Stimulated activated CD4-positive, alpha-beta T cell treated with anti-CD3 and anti-CD28 coated beads, TNF-alpha, amount 100 ng/mL, for 1 hour (primary cell): Measurements from ENCODE around the gene TBC1D22B.
A peak's percentile ranks its signal among the peaks of the same experiment; 100 is the strongest.

Source experiments
- DNase-seq, 3 donors: peaks; one replicate each; pipeline ENCODE4 v3.0.0-alpha.2; 2020; ENCODE audit warnings: low read depth in 3 of 3, low spot score in 1 of 3

The TBC1D22B gene

DNA sequence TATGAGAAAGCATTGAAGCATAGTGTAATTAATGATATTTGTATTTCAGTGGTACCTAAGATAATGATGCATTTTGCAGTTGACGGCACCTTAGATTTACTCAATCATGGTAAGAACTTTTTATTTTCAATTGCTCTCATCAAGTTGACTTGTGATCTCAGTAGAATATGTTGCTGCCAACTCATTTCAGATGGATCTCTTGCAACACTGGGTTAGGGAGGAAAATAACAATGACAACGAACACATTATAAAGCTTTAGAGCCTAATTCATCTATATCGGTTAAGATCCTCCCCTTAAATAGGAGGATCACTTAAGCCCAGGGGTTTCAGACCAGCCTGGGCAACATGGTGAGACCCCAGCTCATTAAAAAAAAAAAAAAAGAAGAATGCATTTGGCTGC, 18.0 kb upstream of the TBC1D22B start:
- no peak for DNase-seq

DNA sequence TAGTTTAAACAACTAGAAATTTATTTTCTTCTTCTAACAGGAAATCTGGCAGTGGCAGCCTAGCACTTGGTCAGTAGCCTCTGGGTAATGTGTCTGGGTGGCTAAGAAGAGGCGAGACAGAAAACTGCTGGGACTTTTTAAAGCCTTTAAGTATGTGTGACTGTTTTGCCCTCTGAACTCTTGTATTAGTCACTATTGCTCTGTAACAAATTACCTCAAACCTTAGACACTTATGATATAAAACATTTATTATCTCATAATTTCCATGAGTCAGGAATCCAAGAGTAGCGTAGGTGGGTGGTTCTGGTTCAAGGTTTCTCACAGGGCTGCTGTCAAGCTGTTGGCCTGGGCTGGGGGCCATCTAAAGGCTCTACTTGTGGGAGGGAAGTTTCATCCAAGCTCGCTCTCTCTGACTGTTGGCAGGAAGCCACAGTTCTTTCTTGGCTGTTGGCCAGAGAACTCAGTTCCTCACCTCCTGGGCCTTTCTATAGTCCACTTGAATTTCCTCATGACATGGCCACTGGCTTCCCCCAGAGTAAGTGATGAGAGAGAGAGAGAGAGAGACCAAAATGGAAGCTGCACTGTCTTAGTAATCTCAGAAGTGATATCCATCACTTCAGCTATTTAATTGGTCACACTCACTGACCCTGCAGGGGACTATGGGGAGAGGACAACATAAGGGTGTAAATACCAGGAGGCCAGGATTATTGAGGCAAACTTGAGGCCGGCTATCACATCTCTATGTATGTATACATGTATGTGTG, 17.4 kb upstream of the TBC1D22B start:
- peak in 2 of 3 donors; percentile 26 to 60 for DNase-seq

DNA sequence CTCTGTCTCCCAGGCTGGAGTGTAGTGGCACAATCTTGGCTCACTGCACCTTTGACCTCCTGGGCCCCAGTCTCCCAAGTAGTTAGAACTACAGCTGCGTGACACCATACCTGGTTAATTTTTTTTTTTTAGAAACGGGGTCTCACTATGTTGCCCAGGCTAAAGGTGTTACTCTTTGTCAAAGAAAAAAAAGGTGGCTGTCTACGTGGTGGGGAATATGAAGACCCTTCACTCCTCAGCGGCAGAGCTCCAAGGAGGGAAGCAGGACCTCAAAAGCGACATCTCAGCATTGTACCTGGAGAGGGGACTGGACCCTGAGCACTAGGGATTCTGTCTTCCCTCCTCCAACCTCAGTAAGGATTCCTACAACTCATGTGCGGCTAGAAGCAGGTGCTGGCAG, 16.4 kb upstream of the TBC1D22B start:
- DNase-seq = no peak

DNA sequence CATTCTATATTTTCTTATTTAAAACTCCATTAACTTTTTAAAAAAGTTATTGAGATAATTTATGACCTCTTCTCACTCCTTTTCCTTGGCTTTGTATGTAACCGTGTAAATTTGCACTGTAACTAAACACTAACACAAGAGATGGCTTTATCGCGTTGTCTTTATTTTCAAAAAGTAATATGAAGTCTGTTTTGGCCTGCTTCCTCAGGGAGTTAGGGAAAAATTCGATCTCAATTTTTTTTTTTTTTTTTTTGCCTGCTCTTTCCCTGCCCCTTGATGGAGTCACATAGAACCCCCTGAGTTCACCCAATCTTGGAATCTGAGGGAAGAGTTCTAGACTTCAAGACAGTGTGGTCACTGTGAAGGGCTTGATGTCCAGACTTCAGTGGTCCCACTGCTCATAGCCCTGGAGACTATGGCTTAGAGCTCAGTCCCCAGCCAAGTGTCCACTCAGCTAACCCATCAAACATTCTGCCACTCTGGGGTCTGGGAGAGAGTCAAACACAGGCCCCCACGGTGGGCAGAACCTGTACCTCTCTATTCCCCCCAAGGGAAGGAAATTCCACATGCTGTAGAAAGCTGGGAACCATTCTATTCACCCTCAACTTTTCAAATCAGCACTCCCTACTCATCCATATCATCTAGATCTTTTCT, 15.7 kb upstream of the TBC1D22B start:
- DNase-seq = no peak

DNA sequence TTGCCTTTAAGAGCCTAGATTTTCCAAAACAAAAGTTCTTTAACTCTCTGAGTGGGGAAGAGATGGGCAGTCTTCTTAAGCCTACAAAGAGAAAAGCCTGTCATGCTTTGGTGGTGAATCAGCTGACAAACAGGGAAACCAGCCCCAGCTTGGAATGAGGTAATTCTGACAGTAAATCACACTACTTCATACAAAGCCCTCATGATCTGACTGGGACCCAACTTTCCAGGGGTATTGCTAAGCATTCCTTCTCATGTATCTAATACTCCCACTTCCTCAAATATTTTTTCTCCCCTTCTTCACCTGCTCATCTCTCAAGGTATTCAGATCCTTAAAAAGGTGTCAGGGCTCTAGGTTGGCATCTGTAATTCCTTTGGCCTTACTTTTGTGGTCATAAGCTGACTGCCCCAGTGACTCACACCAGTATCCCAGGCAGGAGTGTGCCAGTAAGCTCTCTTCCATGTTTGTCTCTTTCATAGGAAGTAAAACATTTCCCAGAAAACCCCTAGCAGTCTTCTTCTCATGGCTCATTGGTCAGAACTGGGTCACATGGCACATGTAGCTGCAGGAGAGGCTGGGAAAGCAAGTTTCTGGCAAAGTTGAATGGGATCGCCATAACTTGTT, 15.0 kb upstream of the TBC1D22B start:
- DNase-seq = no peak

DNA sequence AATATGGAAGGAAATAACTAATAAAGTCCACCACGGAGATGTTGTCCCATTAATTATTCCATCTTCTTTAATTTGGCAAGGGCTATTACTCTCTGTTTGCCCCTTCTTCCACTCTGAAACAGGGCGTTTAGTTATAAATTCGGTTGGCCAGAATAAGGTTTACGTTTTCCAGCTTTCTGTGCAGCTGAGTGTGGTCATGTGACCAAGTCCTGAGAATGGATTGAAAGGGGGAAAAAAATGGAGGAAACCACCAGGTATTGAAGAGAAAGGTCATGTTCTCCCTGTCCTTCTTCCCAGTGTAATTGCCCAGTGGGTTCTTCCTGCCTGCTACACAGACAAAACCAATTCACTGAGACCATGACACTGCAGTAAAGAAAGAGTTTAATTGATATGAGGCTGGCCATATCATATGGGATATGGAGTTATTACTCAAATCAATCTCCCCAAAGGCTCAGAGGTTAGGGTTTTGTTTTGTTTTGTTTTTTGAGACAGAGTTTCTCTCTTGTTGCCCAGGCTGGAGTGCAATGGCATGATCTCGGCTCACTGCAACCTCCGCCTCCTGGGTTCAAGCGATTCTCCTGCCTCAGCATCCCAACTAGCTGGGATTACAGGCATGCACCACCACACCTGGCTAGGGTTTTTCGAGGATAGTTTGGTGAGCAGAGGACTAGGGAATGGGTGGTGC, 14.3 kb upstream of the TBC1D22B start:
- DNase-seq = no peak

DNA sequence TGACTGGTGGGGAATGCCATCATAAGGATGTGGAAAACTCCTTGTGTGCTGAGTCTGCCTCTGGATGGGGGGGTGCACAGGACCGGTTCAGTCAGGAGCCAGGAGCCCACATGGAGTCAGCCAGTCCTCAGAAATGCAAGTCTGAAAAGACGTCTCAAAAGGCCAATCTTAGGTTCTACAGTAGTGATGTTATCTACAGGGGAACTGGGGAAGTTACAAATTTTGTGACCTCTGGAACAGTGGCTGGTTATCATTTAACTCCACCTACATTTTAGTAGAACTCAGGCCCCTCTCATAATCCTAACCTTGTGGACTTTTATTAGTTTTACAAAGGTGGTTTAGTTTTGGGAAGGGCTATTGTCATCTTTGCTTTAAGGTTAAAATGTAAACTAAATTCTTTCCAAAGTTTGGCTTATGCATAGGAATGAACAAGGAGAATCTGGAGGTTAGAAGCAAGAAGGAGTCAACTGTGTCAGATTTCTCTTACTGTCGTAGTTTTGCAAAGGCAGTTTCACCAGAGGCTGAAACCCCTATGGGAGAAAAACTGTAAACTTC, 13.7 kb upstream of the TBC1D22B start:
- no peak for DNase-seq

DNA sequence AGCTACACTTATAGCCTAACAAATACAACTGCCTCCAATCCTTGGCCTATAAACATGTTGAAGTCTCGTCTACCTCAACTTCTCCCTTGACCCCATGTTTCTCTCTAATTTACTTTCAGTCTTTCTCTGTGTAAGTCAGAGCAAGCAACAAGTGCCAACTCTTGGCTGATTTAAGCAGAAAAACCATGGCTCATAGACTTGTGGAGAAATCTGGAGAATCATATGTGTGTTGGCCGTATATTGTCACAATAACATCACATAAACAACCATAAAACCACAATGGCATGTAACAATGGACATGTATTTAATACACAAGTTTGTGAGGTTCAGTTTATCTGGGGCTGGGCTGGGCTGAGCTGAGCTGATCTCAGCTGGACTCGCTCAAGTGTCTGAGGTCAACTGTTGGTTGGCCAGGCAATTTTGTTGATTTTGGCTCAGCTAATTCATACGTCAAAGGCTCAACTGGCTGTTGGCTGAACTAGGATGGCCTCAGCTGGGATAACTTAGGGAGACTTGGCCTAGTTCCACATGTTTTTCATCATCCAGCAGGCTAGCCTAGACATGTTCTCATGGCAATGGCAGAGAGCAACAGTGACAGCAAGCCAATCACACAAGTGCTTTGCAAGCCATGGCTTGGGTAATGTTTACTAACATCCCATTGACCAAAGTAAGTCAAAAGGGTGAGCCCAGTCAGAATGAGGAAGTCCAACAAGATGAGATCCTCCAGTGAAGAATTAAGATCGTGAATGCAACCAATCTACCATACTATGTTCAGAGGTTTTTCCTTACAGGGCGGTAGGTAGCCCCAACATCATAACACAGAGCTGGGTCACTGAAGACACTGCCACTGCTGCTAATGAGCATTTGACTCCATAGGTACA, 12.9 kb upstream of the TBC1D22B start:
- no peak for DNase-seq

DNA sequence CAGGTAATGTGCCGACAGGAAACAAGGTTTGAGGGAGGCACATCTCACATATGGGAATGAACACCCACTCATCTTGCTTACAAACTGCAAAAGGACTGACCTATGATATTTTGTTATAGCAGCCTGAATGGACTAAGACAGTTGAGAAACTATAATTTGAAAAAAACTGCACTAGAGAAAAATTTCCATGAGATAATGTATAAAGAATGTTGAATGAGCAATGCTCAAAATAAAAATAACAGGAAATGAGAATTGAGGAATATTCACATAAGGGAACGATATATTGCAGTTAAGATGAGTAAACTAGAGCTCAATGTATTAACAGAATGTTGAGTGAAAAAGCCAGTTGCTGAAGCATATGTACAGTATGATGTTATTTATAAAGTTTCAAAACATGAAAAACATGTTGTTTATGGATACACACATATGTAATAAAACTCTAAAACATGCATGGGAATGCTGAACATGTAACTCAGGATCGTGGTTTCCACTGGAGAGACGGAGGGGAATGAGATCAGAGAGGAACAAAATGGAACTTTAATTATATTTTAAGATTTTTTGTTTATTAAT, 6.3 kb upstream of the TBC1D22B start:
- DNase-seq = no peak

DNA sequence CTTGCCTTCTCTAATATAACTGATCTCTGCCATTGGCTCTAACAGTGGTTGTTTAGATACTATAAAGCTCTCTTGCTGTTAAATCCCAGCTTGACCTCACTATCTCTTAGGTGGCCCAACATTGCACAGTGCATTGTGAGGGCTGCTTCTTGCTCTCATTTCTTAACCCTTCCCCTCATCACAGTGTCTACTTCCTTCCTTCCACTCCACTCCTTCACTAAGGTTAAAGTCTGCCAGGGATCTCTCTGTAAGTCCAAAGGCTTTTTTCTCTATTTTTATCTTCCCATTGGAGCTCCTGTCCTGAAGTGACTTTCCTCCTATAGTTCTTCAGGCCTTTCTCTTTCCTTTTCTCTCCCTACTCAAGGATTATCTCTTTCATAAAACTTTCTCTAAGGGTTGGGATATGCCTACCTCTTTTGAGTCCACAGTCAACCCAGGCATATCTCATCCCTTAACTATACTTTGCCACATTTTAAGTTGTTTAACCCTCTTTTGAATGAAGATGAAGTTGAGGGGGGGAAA, 4.0 kb upstream of the TBC1D22B start:
- no peak for DNase-seq

DNA sequence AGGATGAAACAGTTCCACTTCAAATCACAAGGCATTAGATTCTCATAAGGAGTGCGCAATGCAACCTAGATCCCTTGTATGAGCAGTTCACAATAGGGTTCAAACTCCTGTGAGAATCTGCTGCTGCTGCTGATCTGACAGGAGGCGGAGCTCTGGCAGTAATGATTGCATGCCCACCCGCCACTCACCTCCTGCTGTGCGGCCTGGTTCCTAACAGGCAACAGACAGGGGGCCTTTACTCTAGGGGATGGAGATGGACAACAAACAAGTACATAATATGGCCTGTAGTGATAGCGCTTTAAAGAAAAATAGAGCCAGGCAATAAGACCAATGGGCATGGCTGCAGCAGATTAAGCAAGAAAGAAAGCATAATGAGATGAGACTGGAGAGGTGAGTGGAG, 2.7 kb upstream of the TBC1D22B start:
- no peak for DNase-seq

DNA sequence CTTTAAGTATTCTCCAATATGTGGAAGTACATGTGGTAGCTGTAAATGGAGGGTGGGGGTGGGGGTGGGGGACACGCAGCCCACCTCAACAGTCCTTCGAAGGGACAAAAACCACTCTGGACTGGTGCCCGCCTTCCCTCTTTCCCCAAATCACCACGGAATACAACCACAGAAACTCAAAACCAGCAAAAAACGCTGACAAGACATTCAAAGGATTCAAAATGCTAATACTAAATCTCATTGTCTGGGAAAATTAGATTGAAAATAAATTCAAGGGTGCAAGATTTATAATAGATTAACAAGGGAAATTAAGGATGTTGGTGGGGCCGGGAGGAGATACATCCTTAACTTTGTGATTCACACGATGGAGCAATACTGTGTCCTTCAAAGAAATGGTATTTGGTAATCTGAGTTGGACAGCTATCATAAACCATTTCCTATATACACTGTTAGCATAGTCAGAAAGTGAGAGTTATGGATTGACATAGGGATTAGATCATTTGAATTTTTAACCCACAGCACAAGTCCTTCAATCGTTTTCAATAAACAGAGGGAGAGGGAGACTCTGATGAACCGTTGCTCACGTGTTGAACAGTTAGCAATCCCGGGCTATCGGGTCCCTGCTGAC, 766 bp upstream of the TBC1D22B start:
- no peak for DNase-seq

DNA sequence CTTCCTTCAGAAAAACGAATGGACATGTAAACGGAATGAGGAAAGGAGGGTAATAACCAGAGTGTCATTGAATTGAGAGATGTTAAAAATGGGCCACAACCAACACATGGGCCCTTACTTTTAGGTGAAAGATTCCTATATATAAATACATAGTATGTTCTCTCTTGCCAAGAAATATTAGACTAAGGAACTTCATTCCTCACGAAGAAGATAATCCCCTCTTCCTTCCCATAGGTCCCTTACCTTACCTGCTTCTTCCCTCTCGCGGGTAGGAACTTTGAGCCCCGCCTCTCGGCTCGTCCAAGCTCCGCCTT, 295 bp upstream of the TBC1D22B start:
- no peak for DNase-seq

DNA sequence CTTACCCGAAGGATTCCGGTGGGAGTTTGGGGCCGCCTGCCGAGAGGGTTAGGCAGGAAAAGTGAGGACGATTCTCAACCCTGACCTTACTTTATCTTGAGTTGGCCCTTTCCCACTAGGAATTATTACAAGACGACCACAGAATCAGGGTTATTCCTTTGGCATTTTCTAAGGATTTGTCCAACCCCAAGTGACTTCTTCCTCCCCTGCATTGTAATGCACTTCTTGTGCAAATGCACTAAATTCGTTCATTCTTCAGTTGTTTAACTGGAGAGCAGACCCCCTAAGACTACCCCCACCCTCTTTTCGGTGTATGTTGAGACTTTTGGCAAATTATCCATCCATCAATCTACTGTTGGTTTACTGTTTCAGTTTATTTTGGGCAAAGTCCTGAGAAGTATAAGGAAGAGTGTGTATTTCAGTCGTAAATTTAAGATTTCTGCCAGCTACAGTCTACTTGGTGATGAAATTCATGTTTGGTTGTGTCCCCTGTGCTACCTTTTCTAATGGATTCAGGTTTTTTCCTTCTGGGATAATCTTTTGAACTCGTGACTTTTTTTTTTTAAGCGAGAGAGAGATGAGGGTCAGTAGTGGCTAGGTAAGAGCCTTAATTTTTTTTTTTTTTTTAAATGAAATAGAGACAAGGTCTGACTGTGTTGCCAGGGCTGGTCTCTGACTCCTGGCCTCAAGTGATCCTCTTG, 983 bp downstream of the TBC1D22B start:
- DNase-seq = no peak

DNA sequence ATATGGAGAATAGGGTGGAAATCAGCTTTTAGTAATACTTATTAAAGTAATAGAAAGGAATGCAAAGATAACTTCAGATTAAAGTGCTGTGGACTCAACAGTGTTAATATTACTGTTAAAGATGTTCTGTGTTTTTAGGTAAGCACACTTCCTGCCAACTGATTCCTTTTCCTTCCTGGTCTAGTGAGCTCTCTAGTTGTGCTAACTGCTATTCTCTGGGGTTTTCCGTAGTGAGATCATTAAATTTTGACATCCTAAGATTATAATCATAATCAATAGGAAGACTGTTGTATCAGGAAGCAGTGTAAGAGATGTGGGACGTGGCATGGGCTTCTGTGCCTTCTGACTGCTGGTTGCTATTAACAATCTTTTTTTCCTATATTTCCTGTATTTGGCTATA, 1.6 kb downstream of the TBC1D22B start:
- DNase-seq = no peak

DNA sequence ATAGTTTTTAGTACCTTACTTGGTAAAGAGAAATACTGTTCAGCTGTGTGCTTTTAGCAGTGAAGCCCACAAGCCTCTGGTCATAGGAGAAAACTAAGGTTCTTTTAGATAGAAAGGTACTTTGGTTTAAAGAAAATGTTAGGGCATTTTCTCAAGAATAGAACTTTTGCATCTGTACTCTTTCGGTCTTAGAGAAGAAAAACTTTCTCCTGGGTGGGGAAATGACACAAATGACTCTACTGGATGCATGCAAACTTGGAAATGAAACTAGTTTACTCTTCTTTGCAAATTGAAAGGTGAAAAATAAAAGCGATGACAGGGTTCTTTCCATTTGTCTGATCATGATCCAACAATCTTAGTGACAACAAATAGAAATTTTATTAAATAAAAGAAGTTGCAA, 2.5 kb downstream of the TBC1D22B start:
- DNase-seq = no peak

DNA sequence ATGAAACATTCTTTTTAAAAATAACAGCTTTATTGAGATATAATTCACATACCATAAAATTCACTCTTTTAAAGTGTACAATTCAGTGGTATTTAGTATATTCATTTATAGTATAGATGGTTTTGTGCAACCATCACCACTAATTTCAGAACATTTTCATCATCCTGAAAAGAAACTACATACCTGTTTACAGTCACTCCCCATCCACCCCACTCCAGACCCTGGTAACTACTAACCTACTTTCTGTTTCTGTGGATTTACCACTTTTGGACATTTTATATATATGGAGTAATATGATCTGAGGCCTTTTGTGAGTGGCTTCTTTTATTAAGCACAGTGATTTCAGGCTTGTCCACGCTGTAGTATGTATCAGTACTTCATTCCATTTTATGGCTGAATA, 2.9 kb downstream of the TBC1D22B start:
- DNase-seq = no peak

DNA sequence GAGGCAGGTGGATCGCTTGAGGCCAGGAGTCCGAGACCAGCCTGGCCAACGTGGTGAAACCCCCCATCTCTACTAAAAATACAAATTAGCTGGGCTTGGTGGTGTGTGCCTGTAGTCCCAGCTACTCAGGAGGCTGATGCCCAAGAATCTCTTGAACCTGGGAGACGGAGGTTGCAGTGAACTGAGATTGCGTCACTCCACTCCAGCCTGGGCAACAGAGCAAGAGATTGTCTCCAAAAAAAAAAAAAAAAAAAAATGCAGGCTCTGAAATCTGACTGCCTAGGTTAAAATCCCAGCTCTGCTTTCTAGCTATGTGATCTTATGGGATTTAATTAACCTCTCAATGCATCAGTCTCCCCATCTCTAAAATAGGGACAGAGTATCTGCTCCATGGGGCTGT, 3.6 kb downstream of the TBC1D22B start:
- no peak for DNase-seq

DNA sequence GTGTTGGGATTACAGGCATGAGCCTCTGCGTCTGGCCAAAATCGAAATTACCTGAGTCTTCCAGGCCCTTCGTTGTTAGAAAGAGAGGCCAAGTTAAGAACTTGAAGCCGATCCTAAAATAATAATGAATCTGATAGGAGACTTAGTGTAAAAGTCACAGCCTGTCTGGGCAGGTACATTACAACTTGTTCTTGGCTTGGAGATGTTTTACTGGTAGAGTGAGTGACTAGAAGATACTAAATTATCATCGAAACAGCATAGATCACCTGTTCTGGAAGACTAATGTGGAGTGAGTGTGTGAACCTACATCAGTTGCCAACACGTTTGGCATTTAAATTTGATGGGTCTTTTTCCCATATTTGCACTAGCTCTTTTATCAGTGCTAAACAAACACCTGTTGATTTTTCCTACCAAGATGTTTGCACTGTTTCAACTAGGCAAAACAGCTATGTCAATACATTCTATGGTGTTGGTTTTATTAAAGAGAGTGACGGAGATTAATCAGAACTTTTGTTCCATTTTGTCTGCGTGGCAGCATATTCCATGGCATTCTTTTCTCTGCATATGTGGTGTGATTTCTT, 5.0 kb downstream of the TBC1D22B start:
- no peak for DNase-seq
